Jurkat, Clone E6-1 (cell line): ENCODE results near the gene PPIL6.
"Not testable (repeated sequence)": the region's sequence is repeated elsewhere in the genome, so short reads cannot be mapped to it uniquely, and the experiment has no call there.

Source experiments
- DNase-seq: peaks from one replicate; pipeline ENCODE4 v3.0.0-alpha.2; 2011; ENCODE audit warnings: low read depth, low spot score
- H3K4me3 ChIP-seq: 2 replicates; pipeline ENCODE4 v1.5.1; 2011; ENCODE audit warnings: mild to moderate bottlenecking, low read length, control low read depth, moderate library complexity

PPIL6 gene

GRCh38 chr6:109469591-109470189 is 29.3 kb upstream of the PPIL6 start:
- no peak overlapping the region for H3K4me3 ChIP-seq
- no peak for DNase-seq

GRCh38 chr6:109467696-109468095 is 27.3 kb upstream of the PPIL6 start:
- no peak for DNase-seq
- H3K4me3 ChIP-seq = no peak overlapping the region

DNA sequence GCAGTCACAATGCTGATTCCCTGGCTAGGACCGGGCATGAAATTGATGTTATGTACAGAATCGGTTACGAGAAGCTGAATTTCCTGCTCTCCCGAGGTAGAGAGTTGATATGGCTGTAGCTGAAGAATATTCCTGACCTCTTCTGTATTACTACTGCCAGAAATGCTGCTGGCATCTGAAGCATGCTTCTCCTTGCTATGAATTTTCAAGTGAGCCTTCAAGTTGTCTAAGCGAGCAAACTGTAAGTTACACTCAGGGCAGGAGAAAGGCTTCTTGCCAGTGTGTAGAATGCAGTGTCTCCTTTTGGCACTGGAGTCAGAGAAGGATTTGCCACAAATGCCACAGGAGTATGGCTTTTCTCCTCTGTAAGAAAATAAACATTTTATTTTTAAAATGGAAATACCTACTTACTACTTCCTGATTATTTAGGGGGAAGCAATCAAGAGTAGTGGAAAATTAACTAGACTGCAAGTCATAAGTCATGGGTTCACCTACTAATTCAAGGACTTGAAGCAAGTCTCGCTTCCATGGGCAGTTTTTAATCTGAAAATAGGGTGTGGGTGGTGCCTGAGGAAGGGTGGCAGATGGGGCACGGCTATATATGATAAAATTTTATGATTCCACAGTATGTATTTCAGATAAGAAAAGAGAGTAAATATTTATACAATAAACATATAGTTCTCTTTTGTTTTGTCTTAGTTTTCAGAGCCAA is 25.9 kb upstream of the PPIL6 start:
- no peak overlapping the region for H3K4me3 ChIP-seq
- no peak for DNase-seq

- DNase-seq = no peak
- H3K4me3 ChIP-seq = no peak overlapping the region
Measured at GRCh38 chr6:109465772-109466171, 25.3 kb upstream of the PPIL6 start.

DNA sequence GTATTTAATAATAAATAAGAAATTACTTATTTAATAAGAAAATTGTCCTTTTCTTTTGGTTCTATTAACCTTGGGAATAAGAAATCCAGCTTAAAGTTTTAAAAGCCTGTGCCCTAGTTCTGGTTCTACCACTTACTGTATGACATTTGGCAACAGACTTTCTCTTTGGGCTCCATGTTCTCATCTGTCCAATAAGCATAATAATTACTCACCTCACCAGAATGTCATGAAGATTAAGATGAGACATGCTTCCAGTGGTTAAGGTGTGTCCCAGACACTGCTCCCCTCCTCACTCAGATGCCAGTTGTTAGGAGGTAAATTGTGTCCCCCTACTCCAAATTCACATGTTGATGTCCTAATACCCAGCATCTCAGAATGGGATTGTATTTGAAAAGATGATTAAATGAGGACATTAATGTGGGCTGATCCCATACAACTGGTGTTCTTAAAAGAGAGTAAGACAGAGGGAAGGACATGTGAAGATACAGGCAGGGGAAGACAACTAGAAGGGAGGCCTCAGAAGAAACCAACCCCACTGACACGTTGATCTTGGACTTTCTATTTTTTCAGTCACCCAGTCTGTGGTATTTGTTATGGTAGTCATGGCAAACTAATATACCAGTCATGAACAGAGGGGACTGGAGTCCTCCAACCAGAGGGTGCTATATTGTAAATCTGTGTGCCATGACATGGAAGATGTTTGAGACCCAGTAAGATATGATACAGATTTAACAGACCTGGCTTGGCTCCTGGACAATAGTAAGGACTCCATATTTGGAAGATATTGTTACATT is 21.5 kb upstream of the PPIL6 start:
- DNase-seq = no peak
- H3K4me3 ChIP-seq = no peak overlapping the region

GRCh38 chr6:109461205-109461604 is 20.8 kb upstream of the PPIL6 start:
- not testable (repeated sequence) for H3K4me3 ChIP-seq, DNase-seq

GRCh38 chr6:109460161-109460829 is 19.9 kb upstream of the PPIL6 start:
- no peak for DNase-seq
- no peak overlapping the region for H3K4me3 ChIP-seq

- H3K4me3 ChIP-seq = no peak overlapping the region
- peak; percentile 73 for DNase-seq
Measured at GRCh38 chr6:109458774-109459531, 18.5 kb upstream of the PPIL6 start.

- no peak for DNase-seq
- H3K4me3 ChIP-seq = no peak overlapping the region
Measured at GRCh38 chr6:109457562-109457996, 17.2 kb upstream of the PPIL6 start.

- H3K4me3 ChIP-seq = no peak overlapping the region
- DNase-seq = no peak
Measured at GRCh38 chr6:109456710-109457561, 16.5 kb upstream of the PPIL6 start.

DNA sequence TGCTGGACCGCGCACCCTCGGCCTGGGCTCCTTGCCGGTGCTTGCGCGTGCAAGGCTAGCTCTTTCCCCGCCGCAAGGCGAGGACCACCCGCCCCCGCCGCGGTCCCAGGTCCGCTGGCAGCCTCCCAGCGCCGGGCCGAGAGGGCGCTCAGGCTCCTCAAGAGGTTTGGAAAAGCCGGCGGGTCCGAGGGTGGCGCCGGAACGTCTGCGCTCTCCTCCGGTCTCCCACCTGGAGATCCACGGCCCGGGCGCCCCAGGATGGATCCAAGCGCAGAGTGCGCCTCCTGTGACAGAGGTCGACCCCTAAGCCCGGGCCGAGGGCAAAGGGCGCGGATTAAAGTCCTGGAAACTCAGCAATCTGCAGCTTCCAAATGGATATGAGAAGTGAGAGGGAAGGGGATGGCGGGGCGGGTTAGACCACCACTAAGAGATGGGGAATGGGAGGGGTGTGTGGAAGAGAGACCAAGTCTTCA is 15.7 kb upstream of the PPIL6 start:
- peak overlapping the region; percentile 51 for H3K4me3 ChIP-seq
- no peak for DNase-seq

GRCh38 chr6:109455437-109456110 is 15.1 kb upstream of the PPIL6 start, which contains the start of gene MICAL1:
TSS of gene MICAL1 (minus strand) at chr6:109455772. CDS start at chr6:109454196, 1,576 bp downstream.
- peak; percentile 60 for DNase-seq
- H3K4me3 ChIP-seq = peak within 1 kb of the TSS; percentile 90

DNA sequence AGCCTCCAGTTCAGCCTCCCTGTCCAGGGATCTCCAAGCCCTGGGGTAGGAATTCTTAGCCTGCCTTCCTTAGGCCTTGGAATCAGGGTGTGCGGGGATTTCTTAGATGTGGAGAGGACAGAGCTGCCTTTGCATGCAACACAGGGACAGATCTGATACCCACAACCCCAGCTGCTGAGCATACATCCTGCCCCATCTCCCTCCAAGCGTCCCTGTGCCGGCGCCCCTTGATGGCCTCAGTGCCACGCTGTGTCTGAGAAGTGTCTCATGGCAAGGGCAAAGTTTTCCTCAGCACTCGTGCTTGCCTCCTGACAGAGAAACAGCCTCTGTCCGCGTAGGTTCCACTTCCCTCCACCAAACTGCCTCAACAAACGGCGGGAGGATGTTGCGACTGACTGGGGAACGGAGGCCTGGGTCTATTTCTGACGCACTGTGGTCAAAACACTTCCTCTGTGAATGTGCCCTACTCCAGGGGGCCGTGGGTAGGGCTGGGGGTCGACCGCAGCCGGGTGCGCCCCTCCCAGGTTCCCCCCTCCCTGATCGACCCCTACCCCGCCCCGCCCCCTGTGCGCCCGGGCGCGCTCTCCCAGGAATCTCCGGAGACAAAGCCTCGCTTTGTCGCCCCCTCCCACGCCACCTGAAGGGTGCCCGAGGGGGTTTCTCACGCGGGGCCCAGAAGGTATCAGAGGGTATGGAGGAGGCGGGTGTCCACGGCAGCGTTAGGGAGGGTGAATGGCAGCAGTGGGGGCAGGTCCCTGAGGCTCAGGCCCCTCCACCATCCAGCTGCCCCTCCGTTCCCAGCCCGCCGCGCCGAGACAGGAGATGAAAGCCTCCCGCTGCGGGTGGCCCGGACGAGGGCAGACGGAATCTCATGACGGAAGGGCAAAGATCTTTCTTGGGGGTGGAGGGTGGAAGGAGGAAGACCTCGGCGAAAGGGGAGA is 14.3 kb upstream of the PPIL6 start:
- DNase-seq = peak; percentile 84

DNA sequence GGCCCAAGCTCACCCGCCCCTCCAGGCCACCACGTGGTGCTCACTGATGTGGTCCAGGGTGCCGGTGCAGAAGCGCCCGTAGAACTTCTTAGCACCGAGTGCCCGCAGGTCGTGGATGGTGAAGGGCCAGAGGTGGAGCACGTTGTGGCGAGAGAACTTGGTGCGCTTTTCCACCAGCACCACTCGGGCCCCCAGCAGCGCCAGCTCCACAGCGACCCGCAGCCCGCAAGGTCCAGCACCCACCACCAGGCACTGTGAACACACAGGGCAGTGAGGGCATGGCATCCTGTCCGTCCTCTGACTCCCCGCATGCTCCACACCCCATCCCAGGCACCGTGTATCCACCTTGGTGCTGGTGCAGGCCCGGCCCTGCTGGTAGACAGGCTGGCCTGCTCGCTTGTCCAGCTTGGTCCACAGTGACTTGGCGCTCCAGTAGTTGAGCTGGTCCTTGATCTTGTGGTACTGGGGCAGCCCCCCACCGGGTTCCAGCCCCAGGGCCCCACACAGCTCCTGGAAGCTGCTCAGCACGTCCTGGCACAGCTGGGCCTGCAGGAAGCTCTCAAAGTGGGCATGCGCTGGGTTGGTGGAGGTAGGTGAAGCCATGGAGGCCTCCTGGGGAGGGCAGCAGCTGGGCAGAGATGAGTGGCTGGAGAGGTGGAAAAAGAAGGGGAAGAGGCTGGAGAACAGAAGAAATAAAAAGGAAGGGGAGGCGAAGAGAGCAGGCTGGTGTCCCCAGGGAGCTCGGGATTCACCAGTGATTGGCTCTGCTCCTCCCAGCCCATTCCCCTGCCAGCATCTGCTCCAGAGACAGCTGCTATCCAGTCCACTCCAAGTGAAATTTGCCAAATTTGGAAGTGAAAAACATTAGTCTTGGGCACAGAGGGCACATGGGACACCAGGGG is 13.4 kb upstream of the PPIL6 start:
- no peak for DNase-seq
- H3K4me3 ChIP-seq = peak overlapping the region; percentile 90

More for the DNA sequence above, 14.3 kb upstream of the PPIL6 start:
- peak overlapping the region; percentile 90 for H3K4me3 ChIP-seq

- DNase-seq = no peak
- H3K4me3 ChIP-seq = no peak overlapping the region
Measured at GRCh38 chr6:109453156-109453555, 12.7 kb upstream of the PPIL6 start.
